Caki2 (cell line): ENCODE measurements around the gene ZFAND2B. TPM values are rescaled to one million over a fixed set of nuclear protein-coding genes. Genes with fewer than 3 reads are reported as not detected.

ENCODE experiments used
- DNase-seq: peaks from one replicate; pipeline ENCODE4 v3.0.0-alpha.2; 2015; ENCODE audit warnings: low read depth
- in situ Hi-C: cut with HindIII; loops from 2 replicates; pipeline ENCODE4 v1.10.0; 2016; ENCODE audit warnings: low sequenced_read_pairs, low pct_unique_long_range_greater_than_20kb, mixed read lengths
- total RNA-seq: library from RNA; depleted of rRNA; stranded (reverse); fragments of >200 nt; shearing (Covaris generic); gene quantifications from 2 replicates; pipeline ENCODE4 v1.2.3, GENCODE V29; 2014; ENCODE audit warnings: low replicate concordance

ZFAND2B gene
- total RNA-seq, 1 experiment from 2014 or later, result 32.5 TPM

GRCh38 chr2:219215871-219216534, 9.4 kb downstream of the ZFAND2B start:
- in situ Hi-C loops, result no loop called here
- DNase-seq, result no peak

DNA sequence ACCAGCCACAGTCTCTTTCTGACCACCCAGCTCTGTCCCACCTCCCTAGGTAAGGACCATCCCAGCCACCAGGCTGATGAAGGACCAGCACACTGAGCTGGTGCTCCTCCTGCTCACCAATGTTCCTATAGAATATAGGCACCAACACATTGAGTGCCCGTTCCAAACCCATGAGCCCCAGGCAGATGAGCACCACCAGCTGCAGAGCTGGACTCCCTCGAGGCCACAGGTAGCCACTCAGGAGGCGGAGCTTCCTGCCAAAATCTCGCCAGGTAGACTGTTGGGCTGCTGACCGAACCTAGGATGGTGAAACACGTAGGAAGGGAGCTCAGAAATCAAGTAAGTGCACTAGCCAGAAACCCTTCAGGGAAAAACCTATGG, 9.9 kb downstream of the ZFAND2B start:
- DNase-seq, result no peak
- in situ Hi-C loops, result no loop called here

DNA sequence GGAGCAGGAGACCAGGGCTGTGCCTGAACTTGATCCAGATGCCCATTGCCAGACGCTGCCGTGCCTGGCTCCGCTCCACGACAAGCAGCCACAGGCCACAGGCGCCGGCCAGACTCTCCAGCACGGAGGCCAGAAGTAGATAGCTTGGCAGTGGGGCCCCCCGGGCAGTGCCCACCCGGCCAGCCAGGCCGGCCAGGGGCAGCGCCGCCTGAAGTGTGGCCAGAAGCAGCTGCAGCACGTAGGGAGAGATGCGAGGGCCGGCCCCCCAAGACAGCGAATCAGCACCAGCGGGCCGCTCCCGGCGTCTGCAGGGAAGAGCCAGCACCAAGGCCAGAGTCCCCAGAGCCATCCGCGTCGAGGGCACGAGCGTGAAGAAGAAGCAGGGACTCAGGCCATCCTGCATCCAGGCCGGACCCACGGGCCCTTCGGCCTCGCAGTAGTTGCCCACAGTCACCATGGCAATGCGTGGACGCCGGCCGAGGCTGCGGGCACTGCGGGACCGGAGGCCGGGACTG, 11.7 kb downstream of the ZFAND2B start:
- in situ Hi-C loops, result no loop called here
- peak; percentile 77 for DNase-seq

- DNase-seq, result peak; percentile 91
- in situ Hi-C loops, result no loop called here
These were observed 12.4 kb downstream of the ZFAND2B start, which contains the start of gene ABCB6 for GRCh38 chr2:219218732-219219701. ABCB6 (minus strand) TSS chr2:219218958; CDS start chr2:219218673, 285 bp downstream.

DNA sequence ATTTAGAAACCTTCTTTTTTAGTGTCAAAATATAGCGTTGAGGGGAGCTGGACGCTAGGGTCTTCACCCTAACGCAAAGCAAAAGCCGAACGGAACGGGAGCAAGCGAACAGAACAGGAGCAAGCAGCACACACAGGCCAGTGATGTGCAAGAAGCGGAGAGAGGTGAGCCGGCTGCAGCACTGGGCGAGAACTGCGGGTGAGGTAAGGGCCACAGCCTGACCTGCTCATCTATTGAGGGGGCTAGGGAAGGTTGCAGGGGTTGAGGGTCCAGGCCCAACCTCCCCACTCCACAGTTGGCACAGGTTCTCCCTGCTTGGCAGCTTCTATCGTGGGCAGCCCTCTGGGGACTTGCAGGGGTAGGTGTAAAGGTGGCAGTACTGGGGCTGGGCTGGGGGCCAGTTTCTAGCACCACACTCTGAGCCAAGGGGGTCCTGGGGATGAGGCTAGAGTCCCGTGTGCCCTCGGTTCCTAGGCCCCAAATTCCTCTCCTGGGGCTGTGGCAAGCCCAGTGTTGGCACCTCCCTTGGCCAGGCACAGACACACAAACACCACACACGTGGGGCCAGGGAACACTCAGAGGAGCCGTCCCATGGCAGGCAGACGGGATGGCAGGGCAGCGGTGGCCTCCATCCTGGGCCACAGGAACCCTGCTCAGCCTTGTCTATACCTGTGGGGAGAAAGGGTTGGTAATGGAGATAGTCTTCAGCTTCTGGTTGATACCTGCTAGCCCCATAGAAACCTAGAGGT, 13.4 kb downstream of the ZFAND2B start:
- in situ Hi-C loops, result no loop called here
- no peak for DNase-seq

DNA sequence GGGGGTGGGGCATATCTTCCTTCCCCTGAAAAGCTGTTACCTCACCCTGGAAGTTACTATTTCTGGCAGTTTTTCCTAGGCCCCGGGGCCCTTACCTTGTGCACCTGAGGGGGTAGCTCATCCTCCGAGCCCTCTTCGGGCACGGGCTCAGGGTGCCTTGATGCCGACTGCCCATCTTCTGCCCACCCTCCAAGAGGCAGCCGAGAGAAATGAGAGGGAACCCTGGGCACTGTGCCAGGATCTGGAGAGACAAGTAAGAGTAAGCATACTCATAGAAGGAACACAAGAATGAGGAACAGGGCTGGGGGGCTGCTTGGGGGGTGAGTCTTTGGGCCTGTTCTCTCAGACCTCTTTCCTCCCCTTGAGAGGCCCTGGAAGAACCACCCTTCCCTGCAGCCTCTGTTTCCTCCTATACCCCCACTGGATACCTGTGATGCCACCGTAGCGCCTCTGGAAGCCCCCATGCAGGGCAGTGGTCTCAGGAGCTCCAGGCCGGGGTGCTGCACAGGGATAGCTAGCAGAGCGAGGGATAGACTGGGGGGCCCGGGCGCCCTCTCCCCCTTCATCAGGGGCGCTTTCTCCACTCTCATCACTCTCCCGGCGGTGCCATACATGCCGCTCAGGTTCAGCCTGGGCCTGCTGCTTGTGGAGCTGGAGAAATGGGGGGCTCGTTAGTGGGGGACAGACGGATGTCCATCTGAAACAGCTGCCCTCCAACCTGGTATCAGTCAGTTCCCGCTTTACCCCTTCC, 14.2 kb downstream of the ZFAND2B start:
- DNase-seq, result no peak
- in situ Hi-C loops, result no loop called here

DNA sequence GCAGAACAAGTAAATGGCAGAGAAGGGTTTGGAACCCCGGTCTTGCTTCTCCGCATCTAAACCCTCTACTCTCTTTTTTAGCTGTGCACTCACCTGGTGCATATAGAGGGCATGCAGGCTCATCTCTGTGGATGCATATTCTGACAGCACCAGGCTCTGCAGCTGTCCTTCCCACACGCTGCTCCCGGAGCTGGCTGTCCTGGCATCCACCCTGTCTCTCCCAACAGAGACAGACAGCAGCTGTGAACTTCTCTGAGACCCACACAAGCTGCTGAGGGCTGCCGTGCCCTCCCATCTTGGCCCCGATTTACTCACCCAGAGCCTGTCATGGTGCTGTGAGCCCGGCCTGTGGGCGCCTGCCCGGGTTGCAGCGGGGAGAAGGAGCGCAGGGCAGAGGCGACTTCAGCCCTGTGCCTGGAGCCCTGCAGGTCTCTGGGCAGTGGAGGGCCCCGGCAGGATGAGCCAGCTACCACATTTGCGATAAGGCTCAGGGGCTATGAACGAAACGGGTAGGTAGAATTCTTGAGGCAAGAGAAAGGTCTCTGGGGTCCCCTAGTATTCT, 15.5 kb downstream of the ZFAND2B start:
- in situ Hi-C loops, result no loop called here

GRCh38 chr2:219223831-219224610, 17.4 kb downstream of the ZFAND2B start:
- in situ Hi-C loops, result no loop called here
- DNase-seq, result no peak

More for the DNA sequence above, 15.5 kb downstream of the ZFAND2B start:
- DNase-seq, result no peak

- in situ Hi-C loops, result no loop called here
- no peak for DNase-seq
These were observed 18.8 kb downstream of the ZFAND2B start for GRCh38 chr2:219225350-219225749.

- no peak for DNase-seq
- in situ Hi-C loops, result no loop called here
These were observed 21.7 kb downstream of the ZFAND2B start for GRCh38 chr2:219228041-219228910.

- in situ Hi-C loops, result no loop called here
- DNase-seq, result no peak
These were observed 22.3 kb downstream of the ZFAND2B start for GRCh38 chr2:219228911-219229304.

DNA sequence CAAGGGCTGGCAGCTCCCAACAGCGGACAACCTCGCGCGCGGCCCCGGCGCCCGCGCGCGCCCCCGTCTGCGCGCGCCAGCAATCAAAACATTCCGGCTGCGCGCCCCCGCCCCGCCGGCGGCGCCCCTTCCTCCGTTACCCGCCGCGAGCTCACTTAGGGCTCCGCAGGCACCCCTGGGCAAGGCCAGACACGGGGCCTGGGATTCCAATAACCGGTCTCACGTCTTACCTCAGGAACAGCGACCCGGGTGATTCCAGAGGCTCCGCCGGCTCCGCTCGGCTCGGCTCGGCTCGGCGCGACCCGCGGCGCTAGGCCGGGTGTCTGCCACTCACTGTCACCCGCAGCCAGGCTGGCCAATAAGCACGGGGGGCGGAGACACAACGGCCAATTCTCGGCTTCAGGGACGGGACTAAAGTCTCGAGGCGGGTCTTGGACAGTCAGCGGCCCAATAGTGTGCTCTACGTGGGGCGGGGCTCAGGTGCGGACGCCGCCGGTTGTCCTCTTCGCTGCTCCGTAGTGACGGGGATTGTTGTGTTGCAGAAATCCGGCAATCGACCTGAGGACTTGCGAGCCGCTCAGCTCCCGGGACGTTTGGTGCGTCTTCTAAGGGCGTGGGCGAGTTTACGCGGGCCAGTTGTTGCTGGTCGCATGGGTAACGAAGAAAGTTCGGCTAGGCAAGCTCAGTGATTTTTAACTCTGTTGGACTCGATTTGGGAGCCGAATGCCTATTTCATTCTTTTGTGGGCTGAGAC, 22.9 kb downstream of the ZFAND2B start, which contains the start of the genes ANKZF1 and ATG9A:
ANKZF1 (plus strand) TSS at position 502 of the 754 bp plus-strand sequence. CDS start 452 bp downstream, outside the sequence.
ATG9A (minus strand) TSS at position 332 of the 754 bp plus-strand sequence. CDS start 1,612 bp downstream, outside the sequence.
- peak; percentile 96 for DNase-seq
- in situ Hi-C loops, result no loop called here

- in situ Hi-C loops, result no loop called here
- DNase-seq, result peak; percentile 54
These were observed 23.5 kb downstream of the ZFAND2B start for GRCh38 chr2:219230059-219230540.

GRCh38 chr2:219234331-219234730, 27.7 kb downstream of the ZFAND2B start:
- in situ Hi-C loops, result no loop called here
- DNase-seq, result no peak

DNA sequence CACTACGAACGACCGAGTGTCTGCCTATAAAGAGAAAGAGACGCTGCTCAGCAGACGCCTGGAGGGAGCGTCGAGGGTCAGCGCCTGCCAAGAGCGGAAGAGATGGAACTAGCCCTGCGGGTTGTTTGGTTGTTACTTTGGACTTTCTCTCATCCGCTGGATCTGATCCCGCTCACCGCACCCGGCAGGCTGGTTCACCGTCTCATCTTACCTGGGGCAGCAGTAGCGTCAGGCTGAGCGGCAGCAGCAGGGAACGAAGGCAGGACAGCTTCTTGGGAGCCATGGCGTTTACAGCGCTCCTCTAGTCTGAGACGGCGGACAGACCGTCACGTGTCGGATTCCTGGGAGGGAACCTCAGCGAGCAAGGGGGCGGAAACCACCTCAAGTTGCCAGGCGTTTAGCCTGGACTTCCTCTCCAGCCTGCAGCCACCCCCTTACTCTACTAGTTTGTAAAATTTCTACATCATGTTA, 36.7 kb downstream of the ZFAND2B start:
- in situ Hi-C loops, result no loop called here
- no peak for DNase-seq
